BE2C (cell line): ENCODE data around the gene TNFAIP8.

Source experiments
- DNase-seq: peaks from one replicate; pipeline ENCODE4 v3.0.0-alpha.2; 2020
- H3K27me3 ChIP-seq: fragments of 250-450 bp; sonication (Bioruptor Pico); 2 replicates; pipeline ENCODE4 v1.5.1; 2020; ENCODE audit warnings: mild to moderate bottlenecking
- H3K36me3 ChIP-seq: fragments of 250-450 bp; sonication (Bioruptor Pico); 2 replicates; pipeline ENCODE4 v1.5.1; 2020; ENCODE audit warnings: mild to moderate bottlenecking
- H3K4me1 ChIP-seq: fragments of 250-450 bp; sonication (Bioruptor Pico); 2 replicates; pipeline ENCODE4 v1.5.1; 2020
- H3K4me3 ChIP-seq: 2 replicates; pipeline ENCODE4 v1.5.1; 2011; ENCODE audit warnings: low read depth, low read length
- H3K9me3 ChIP-seq: fragments of 250-450 bp; sonication (Bioruptor Pico); 2 replicates; pipeline ENCODE4 v1.5.1; 2020
- CTCF ChIP-seq: IDR thresholded peaks from 2 replicates; pipeline ENCODE4 v1.5.1; 2012; ENCODE audit warnings: mild to moderate bottlenecking, low read depth, low read length

The TNFAIP8 gene

GRCh38 chr5:119332208-119332607 lies 23.6 kb upstream of the TNFAIP8 start:
- no peak for TF ChIP-seq CTCF
- no peak for DNase-seq
- Histone ChIP-seq H3K4me3 (no peak overlapping the region), H3K36me3 (no peaks in the 10 kb centered on the region), H3K9me3 (no peaks in the 10 kb centered on the region), H3K27me3 (no peaks in the 10 kb centered on the region), H3K4me1 (no peaks in the 10 kb centered on the region)

- no peak overlapping the region for H3K4me3 ChIP-seq
- no peaks in the 10 kb centered on the region for H3K4me1 ChIP-seq
- H3K27me3 ChIP-seq: no peaks in the 10 kb centered on the region
- no peaks in the 10 kb centered on the region for H3K36me3 ChIP-seq
- no peak for TF ChIP-seq CTCF
- DNase-seq: no peak
- no peaks in the 10 kb centered on the region for H3K9me3 ChIP-seq
Observed at GRCh38 chr5:119332978-119333401, 22.8 kb upstream of the TNFAIP8 start.

- no peak for TF ChIP-seq CTCF
- Histone ChIP-seq H3K4me3 (no peak overlapping the region), H3K9me3 (no peaks in the 10 kb centered on the region), H3K4me1 (no peaks in the 10 kb centered on the region), H3K27me3 (no peaks in the 10 kb centered on the region), H3K36me3 (no peaks in the 10 kb centered on the region)
- no peak for DNase-seq
Observed at GRCh38 chr5:119333421-119333851, 22.4 kb upstream of the TNFAIP8 start.

- no peak for TF ChIP-seq CTCF
- H3K9me3 ChIP-seq: no peaks in the 10 kb centered on the region
- no peaks in the 10 kb centered on the region for H3K36me3 ChIP-seq
- H3K4me1 ChIP-seq: no peaks in the 10 kb centered on the region
- no peaks in the 10 kb centered on the region for H3K27me3 ChIP-seq
- H3K4me3 ChIP-seq: no peak overlapping the region
- DNase-seq: no peak
Observed at GRCh38 chr5:119335261-119335677, 20.6 kb upstream of the TNFAIP8 start.

GRCh38 chr5:119336262-119336661 lies 19.6 kb upstream of the TNFAIP8 start:
- no peak overlapping the region for H3K4me3 ChIP-seq
- TF ChIP-seq CTCF: no peak
- no peaks in the 10 kb centered on the region for H3K4me1 ChIP-seq

GRCh38 chr5:119336845-119337580 lies 18.8 kb upstream of the TNFAIP8 start:
- TF ChIP-seq CTCF: no peak
- Histone ChIP-seq H3K36me3 (no peaks in the 10 kb centered on the region), H3K4me1 (no peaks in the 10 kb centered on the region), H3K27me3 (no peaks in the 10 kb centered on the region), H3K4me3 (no peak overlapping the region), H3K9me3 (no peaks in the 10 kb centered on the region)
- no peak for DNase-seq

More at GRCh38 chr5:119336262-119336661, 19.6 kb upstream of the TNFAIP8 start:
- Histone ChIP-seq H3K27me3 (no peaks in the 10 kb centered on the region), H3K9me3 (no peaks in the 10 kb centered on the region), H3K36me3 (no peaks in the 10 kb centered on the region)
- no peak for DNase-seq
